ENCODE measurements around the gene FIGN. TPM values are rescaled to one million over a fixed set of nuclear protein-coding genes. Genes with fewer than 3 reads are reported as not detected.

FIGN gene
- total RNA-seq, 3 donors from 2014 or later = not detected

GRCh38 chr2:163612332-163612731 is 123.5 kb downstream of the FIGN start:
- Mint-ChIP-seq H3K4me1 (ENCODE audit: low read depth) (no peaks in the 10 kb centered on the region), H3K4me3 (no peak overlapping the region), H3K9me3 (no peaks in the 10 kb centered on the region), H3K27me3 (ENCODE audit: low read depth) (no peaks in the 10 kb centered on the region), H3K36me3 (ENCODE audit: insufficient read depth) (no peaks in the 10 kb centered on the region)
- DNase-seq (no peak), ATAC-seq (no peak)

GRCh38 chr2:163611557-163611906 is 124.3 kb downstream of the FIGN start:
- Mint-ChIP-seq H3K27me3 (ENCODE audit: low read depth) (no peaks in the 10 kb centered on the region), H3K36me3 (ENCODE audit: insufficient read depth) (no peaks in the 10 kb centered on the region), H3K4me3 (no peak overlapping the region), H3K9me3 (no peaks in the 10 kb centered on the region), H3K4me1 (ENCODE audit: low read depth) (no peaks in the 10 kb centered on the region)
- no peak for DNase-seq
- ATAC-seq = no peak

GRCh38 chr2:163610817-163611556 is 124.8 kb downstream of the FIGN start:
- Mint-ChIP-seq H3K36me3 (ENCODE audit: insufficient read depth) (no peaks in the 10 kb centered on the region), H3K27me3 (ENCODE audit: low read depth) (no peaks in the 10 kb centered on the region), H3K4me1 (ENCODE audit: low read depth) (no peaks in the 10 kb centered on the region), H3K4me3 (no peak overlapping the region), H3K9me3 (no peaks in the 10 kb centered on the region)
- no peak for DNase-seq
- no peak for ATAC-seq

- ATAC-seq (no peak), DNase-seq (no peak)
- no peaks in the 10 kb centered on the region for H3K27me3 Mint-ChIP-seq (ENCODE audit: low read depth)
- H3K9me3 Mint-ChIP-seq = no peaks in the 10 kb centered on the region
- no peak overlapping the region for H3K4me3 Mint-ChIP-seq
- no peaks in the 10 kb centered on the region for H3K36me3 Mint-ChIP-seq (ENCODE audit: insufficient read depth)
- no peaks in the 10 kb centered on the region for H3K4me1 Mint-ChIP-seq (ENCODE audit: low read depth)
Observed at GRCh38 chr2:163607630-163608029, 128.2 kb downstream of the FIGN start.

- Mint-ChIP-seq H3K9me3 (no peaks in the 10 kb centered on the region), H3K4me3 (no peak overlapping the region), H3K36me3 (ENCODE audit: insufficient read depth) (no peaks in the 10 kb centered on the region), H3K4me1 (ENCODE audit: low read depth) (no peaks in the 10 kb centered on the region), H3K27me3 (ENCODE audit: low read depth) (no peaks in the 10 kb centered on the region)
- ATAC-seq = no peak
- DNase-seq = no peak
Observed at GRCh38 chr2:163606878-163607277, 128.9 kb downstream of the FIGN start.

GRCh38 chr2:163605779-163606178 is 130.0 kb downstream of the FIGN start:
- Mint-ChIP-seq H3K36me3 (ENCODE audit: insufficient read depth) (no peaks in the 10 kb centered on the region), H3K9me3 (no peaks in the 10 kb centered on the region), H3K27me3 (ENCODE audit: low read depth) (no peaks in the 10 kb centered on the region), H3K4me1 (ENCODE audit: low read depth) (no peaks in the 10 kb centered on the region), H3K4me3 (no peak overlapping the region)
- no peak for DNase-seq
- ATAC-seq = no peak

- Mint-ChIP-seq H3K27me3 (ENCODE audit: low read depth) (no peaks in the 10 kb centered on the region), H3K4me1 (ENCODE audit: low read depth) (no peaks in the 10 kb centered on the region), H3K4me3 (no peak overlapping the region), H3K9me3 (no peaks in the 10 kb centered on the region), H3K36me3 (ENCODE audit: insufficient read depth) (no peaks in the 10 kb centered on the region)
- ATAC-seq (no peak), DNase-seq (no peak)
Observed at GRCh38 chr2:163604941-163605555, 130.8 kb downstream of the FIGN start.

- ATAC-seq = no peak
- Mint-ChIP-seq H3K4me1 (ENCODE audit: low read depth) (no peaks in the 10 kb centered on the region), H3K27me3 (ENCODE audit: low read depth) (no peaks in the 10 kb centered on the region), H3K4me3 (no peak overlapping the region), H3K36me3 (ENCODE audit: insufficient read depth) (no peaks in the 10 kb centered on the region), H3K9me3 (no peaks in the 10 kb centered on the region)
- no peak for DNase-seq
Observed at GRCh38 chr2:163602196-163602595, 133.6 kb downstream of the FIGN start.

GRCh38 chr2:163601377-163601776 is 134.4 kb downstream of the FIGN start:
- DNase-seq (no peak), ATAC-seq (no peak)
- Mint-ChIP-seq H3K27me3 (ENCODE audit: low read depth) (no peaks in the 10 kb centered on the region), H3K9me3 (no peaks in the 10 kb centered on the region), H3K4me3 (no peak overlapping the region), H3K36me3 (ENCODE audit: insufficient read depth) (no peaks in the 10 kb centered on the region), H3K4me1 (ENCODE audit: low read depth) (no peaks in the 10 kb centered on the region)

GRCh38 chr2:163600801-163601200 is 135.0 kb downstream of the FIGN start:
- ATAC-seq = no peak
- DNase-seq = no peak
- Mint-ChIP-seq H3K36me3 (ENCODE audit: insufficient read depth) (no peaks in the 10 kb centered on the region), H3K27me3 (ENCODE audit: low read depth) (no peaks in the 10 kb centered on the region), H3K4me1 (ENCODE audit: low read depth) (no peaks in the 10 kb centered on the region), H3K9me3 (no peaks in the 10 kb centered on the region), H3K4me3 (no peak overlapping the region)

GRCh38 chr2:163595028-163595427 is 140.8 kb downstream of the FIGN start:
- no peak overlapping the region for H3K4me3 Mint-ChIP-seq
- no peak for ATAC-seq
- no peaks in the 10 kb centered on the region for H3K4me1 Mint-ChIP-seq (ENCODE audit: low read depth)

GRCh38 chr2:163594497-163594896 is 141.3 kb downstream of the FIGN start:
- ATAC-seq (no peak), DNase-seq (no peak)
- Mint-ChIP-seq H3K9me3 (no peaks in the 10 kb centered on the region), H3K4me1 (ENCODE audit: low read depth) (no peaks in the 10 kb centered on the region), H3K4me3 (no peak overlapping the region), H3K27me3 (ENCODE audit: low read depth) (no peaks in the 10 kb centered on the region), H3K36me3 (ENCODE audit: insufficient read depth) (no peaks in the 10 kb centered on the region)

More at GRCh38 chr2:163595028-163595427, 140.8 kb downstream of the FIGN start:
- H3K27me3 Mint-ChIP-seq (ENCODE audit: low read depth) = no peaks in the 10 kb centered on the region
- DNase-seq = no peak
- no peaks in the 10 kb centered on the region for H3K9me3 Mint-ChIP-seq
- no peaks in the 10 kb centered on the region for H3K36me3 Mint-ChIP-seq (ENCODE audit: insufficient read depth)

- H3K9me3 Mint-ChIP-seq = no peaks in the 10 kb centered on the region
- H3K4me3 Mint-ChIP-seq = no peak overlapping the region
- H3K36me3 Mint-ChIP-seq (ENCODE audit: insufficient read depth) = no peaks in the 10 kb centered on the region
- DNase-seq (no peak), ATAC-seq (no peak)
- H3K4me1 Mint-ChIP-seq (ENCODE audit: low read depth) = no peaks in the 10 kb centered on the region
- H3K27me3 Mint-ChIP-seq (ENCODE audit: low read depth) = no peaks in the 10 kb centered on the region
Observed at GRCh38 chr2:163593982-163594381, 141.8 kb downstream of the FIGN start.

GRCh38 chr2:163592954-163593622 is 142.7 kb downstream of the FIGN start:
- Mint-ChIP-seq H3K36me3 (ENCODE audit: insufficient read depth) (no peaks in the 10 kb centered on the region), H3K9me3 (no peaks in the 10 kb centered on the region), H3K27me3 (ENCODE audit: low read depth) (no peaks in the 10 kb centered on the region), H3K4me3 (no peak overlapping the region), H3K4me1 (ENCODE audit: low read depth) (no peaks in the 10 kb centered on the region)
- DNase-seq (no peak), ATAC-seq (no peak)

- H3K9me3 Mint-ChIP-seq = no peaks in the 10 kb centered on the region
- DNase-seq = no peak
- no peak for ATAC-seq
- no peaks in the 10 kb centered on the region for H3K4me1 Mint-ChIP-seq (ENCODE audit: low read depth)
- no peaks in the 10 kb centered on the region for H3K36me3 Mint-ChIP-seq (ENCODE audit: insufficient read depth)
- H3K4me3 Mint-ChIP-seq = no peak overlapping the region
- H3K27me3 Mint-ChIP-seq (ENCODE audit: low read depth) = no peaks in the 10 kb centered on the region
Observed at GRCh38 chr2:163591461-163591860, 144.3 kb downstream of the FIGN start.

Measured in activated T-cell treated with anti-CD3 and anti-CD28 coated beads, Interleukin-2, amount 50 U/mL, for 4 hours (primary cell).